WTC11 (cell line): ENCODE results near the gene PCDHA13. TPM values are rescaled to one million over a fixed set of nuclear protein-coding genes. Genes with fewer than 3 reads are reported as not detected.

Source experiments
- total RNA-seq: library from RNA; stranded (reverse); gene quantifications from 3 replicates; pipeline ENCODE4 v1.2.3, GENCODE V29; 2021

PCDHA13 gene
- total RNA-seq, 1 experiment from 2014 or later, result 3.8 TPM

Other genes starting within 250 kb of the PCDHA13 start
- 0.27 to 0.63 TPM (median 0.53 TPM) in 3 replicates for gene CD14, start 248.9 kb upstream of the PCDHA13 start, total RNA-seq
- gene TMCO6, start 242.7 kb upstream of the PCDHA13 start, total RNA-seq, result 28.7 to 32.6 TPM (median 32.2 TPM) in 3 replicates
- gene NDUFA2, start 234.5 kb upstream of the PCDHA13 start, total RNA-seq, result 74.8 to 81.5 TPM (median 77.7 TPM) in 3 replicates
- gene IK, start 234.3 kb upstream of the PCDHA13 start, total RNA-seq, result 58.5 to 69.2 TPM (median 64.5 TPM) in 3 replicates
- 22.1 to 25.3 TPM (median 23.5 TPM) in 3 replicates for gene WDR55, start 217.2 kb upstream of the PCDHA13 start, total RNA-seq
- 2.1 to 3.3 TPM (median 2.9 TPM) in 3 replicates for gene DND1, start 208.5 kb upstream of the PCDHA13 start, total RNA-seq
- 51.9 to 55.6 TPM (median 52.5 TPM) in 3 replicates for gene HARS1, start 190.8 kb upstream of the PCDHA13 start, total RNA-seq
- 26.8 to 28.9 TPM (median 27.7 TPM) in 3 replicates for gene HARS2, start 190.7 kb upstream of the PCDHA13 start, total RNA-seq
- gene ZMAT2, start 181.7 kb upstream of the PCDHA13 start, total RNA-seq, result 50.3 to 57.2 TPM (median 54.7 TPM) in 3 replicates
- gene PCDHA1, start 96.0 kb upstream of the PCDHA13 start, total RNA-seq, result 2.2 to 2.7 TPM (median 2.4 TPM) in 3 replicates
- gene PCDHA2, start 87.3 kb upstream of the PCDHA13 start, total RNA-seq, result 2.0 to 2.4 TPM (median 2.1 TPM) in 3 replicates
- gene PCDHA3, start 81.1 kb upstream of the PCDHA13 start, total RNA-seq, result 3.3 to 3.4 TPM (median 3.3 TPM) in 3 replicates
- gene PCDHA4, start 75.1 kb upstream of the PCDHA13 start, total RNA-seq, result 5.4 to 6.3 TPM (median 5.6 TPM) in 3 replicates
- gene PCDHA5, start 60.5 kb upstream of the PCDHA13 start, total RNA-seq, result 0.85 to 0.94 TPM (median 0.90 TPM) in 3 replicates
- 2.0 to 2.4 TPM (median 2.4 TPM) in 3 replicates for gene PCDHA6, start 54.2 kb upstream of the PCDHA13 start, total RNA-seq
- 2.3 to 2.7 TPM (median 2.4 TPM) in 3 replicates for gene PCDHA7, start 47.9 kb upstream of the PCDHA13 start, total RNA-seq
- 0.85 to 1.3 TPM (median 1.3 TPM) in 3 replicates for gene PCDHA8, start 40.9 kb upstream of the PCDHA13 start, total RNA-seq
- gene PCDHA9, start 33.7 kb upstream of the PCDHA13 start, total RNA-seq, result 1.1 to 1.5 TPM (median 1.4 TPM) in 3 replicates
- gene PCDHA10, start 26.2 kb upstream of the PCDHA13 start, total RNA-seq, result 10.8 to 12.0 TPM (median 11.6 TPM) in 3 replicates
- 5.8 to 8.7 TPM (median 7.9 TPM) in 3 replicates for gene PCDHA11, start 13.2 kb upstream of the PCDHA13 start, total RNA-seq
- 9.6 to 10.7 TPM (median 10.1 TPM) in 3 replicates for gene PCDHA12, start 6.8 kb upstream of the PCDHA13 start, total RNA-seq
- gene PCDHAC1, start 44.2 kb downstream of the PCDHA13 start, total RNA-seq, result 8.2 to 8.6 TPM (median 8.4 TPM) in 3 replicates
- gene PCDHAC2, start 84.4 kb downstream of the PCDHA13 start, total RNA-seq, result 6.7 to 11.3 TPM (median 7.9 TPM) in 3 replicates
- gene PCDHB1, start 169.2 kb downstream of the PCDHA13 start, total RNA-seq, result 0.09 to 0.13 TPM (median 0.11 TPM) in 3 replicates
- gene PCDHB2, start 212.5 kb downstream of the PCDHA13 start, total RNA-seq, result 22.9 to 26.2 TPM (median 23.1 TPM) in 3 replicates
- 4.7 to 6.4 TPM (median 5.1 TPM) in 3 replicates for gene PCDHB3, start 218.3 kb downstream of the PCDHA13 start, total RNA-seq
- gene PCDHB4, start 239.7 kb downstream of the PCDHA13 start, total RNA-seq, result 2.3 to 2.6 TPM (median 2.3 TPM) in 3 replicates